ENCODE measurements around the gene RPS6KA3.
"Not testable (repeated sequence)": the region's sequence is repeated elsewhere in the genome, so short reads cannot be mapped to it uniquely, and the experiment has no call there.

Gene RPS6KA3

GRCh38 chrX:20189171-20189570, 77.5 kb downstream of the RPS6KA3 start:
- ChIA-PET CTCF (no interaction called here), POLR2A (interaction anchor here (0.5 kb wide), 1 partner anchor 38 kb away, joined by 3 read pairs; no protein-coding TSS in a partner anchor)
- TF ChIP-seq FOXK2 (IDR thresholded peaks at IDR 0.05) (no peak), ZNF384 (IDR thresholded peaks at IDR 0.05) (no peak), FOXM1 (IDR thresholded peaks at IDR 0.05; ENCODE audit: borderline replicate concordance) (no peak), CTBP1 (IDR thresholded peaks at IDR 0.05; ENCODE audit: borderline replicate concordance) (no peak), NFRKB (IDR thresholded peaks at IDR 0.05) (no peak), ELF4 (IDR thresholded peaks at IDR 0.05) (no peak), LEF1 (IDR thresholded peaks at IDR 0.05; ENCODE audit: borderline replicate concordance) (no peak), HDGF (IDR thresholded peaks at IDR 0.05; ENCODE audit: borderline replicate concordance) (no peak), SUZ12 (IDR thresholded peaks at IDR 0.05) (no peak), FOXA1 (IDR thresholded peaks at IDR 0.05) (no peak), L3MBTL2 (conservative IDR thresholded peaks at IDR 0.05) (no peak), ARNT (IDR thresholded peaks at IDR 0.05) (no peak), BHLHE40 (IDR thresholded peaks at IDR 0.05; ENCODE audit: borderline replicate concordance) (no peak), SP1 (IDR thresholded peaks at IDR 0.05) (no peak), TARDBP (IDR thresholded peaks at IDR 0.05) (no peak)
- TF ChIP-seq, protein P1, sequence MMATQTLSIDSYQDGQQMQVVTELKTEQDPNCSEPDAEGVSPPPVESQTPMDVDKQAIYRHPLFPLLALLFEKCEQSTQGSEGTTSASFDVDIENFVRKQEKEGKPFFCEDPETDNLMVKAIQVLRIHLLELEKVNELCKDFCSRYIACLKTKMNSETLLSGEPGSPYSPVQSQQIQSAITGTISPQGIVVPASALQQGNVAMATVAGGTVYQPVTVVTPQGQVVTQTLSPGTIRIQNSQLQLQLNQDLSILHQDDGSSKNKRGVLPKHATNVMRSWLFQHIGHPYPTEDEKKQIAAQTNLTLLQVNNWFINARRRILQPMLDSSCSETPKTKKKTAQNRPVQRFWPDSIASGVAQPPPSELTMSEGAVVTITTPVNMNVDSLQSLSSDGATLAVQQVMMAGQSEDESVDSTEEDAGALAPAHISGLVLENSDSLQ (IDR thresholded peaks at IDR 0.05), result no peak
- DNase-seq (ENCODE audit: extremely low spot score), result no peak

GRCh38 chrX:20181598-20182329, 84.9 kb downstream of the RPS6KA3 start:
- TF ChIP-seq SUZ12 (IDR thresholded peaks at IDR 0.05), result no peak
- ChIA-PET CTCF (no interaction called here), POLR2A (no interaction called here)
- DNase-seq (ENCODE audit: extremely low spot score), result no peak

- TF ChIP-seq ZNF384 (IDR thresholded peaks at IDR 0.05), result no peak
- no peak for TF ChIP-seq SP1 (IDR thresholded peaks at IDR 0.05)
- no peak for TF ChIP-seq NFRKB (IDR thresholded peaks at IDR 0.05)
- no peak for TF ChIP-seq ELF4 (IDR thresholded peaks at IDR 0.05)
- TF ChIP-seq, protein P1 (IDR thresholded peaks at IDR 0.05), result no peak
- no peak for TF ChIP-seq LEF1 (IDR thresholded peaks at IDR 0.05; ENCODE audit: borderline replicate concordance)
- no peak for TF ChIP-seq FOXA1 (IDR thresholded peaks at IDR 0.05)
- no peak for TF ChIP-seq FOXK2 (IDR thresholded peaks at IDR 0.05)
- no peak for TF ChIP-seq CTBP1 (IDR thresholded peaks at IDR 0.05; ENCODE audit: borderline replicate concordance)
- TF ChIP-seq SUZ12 (IDR thresholded peaks at IDR 0.05), result no peak
- TF ChIP-seq BHLHE40 (IDR thresholded peaks at IDR 0.05; ENCODE audit: borderline replicate concordance), result no peak
- TF ChIP-seq FOXM1 (IDR thresholded peaks at IDR 0.05; ENCODE audit: borderline replicate concordance), result no peak
- no peak for TF ChIP-seq TARDBP (IDR thresholded peaks at IDR 0.05)
- TF ChIP-seq ARNT (IDR thresholded peaks at IDR 0.05), result no peak
- TF ChIP-seq HDGF (IDR thresholded peaks at IDR 0.05; ENCODE audit: borderline replicate concordance), result no peak
- TF ChIP-seq L3MBTL2 (conservative IDR thresholded peaks at IDR 0.05), result no peak
- ChIA-PET CTCF (no interaction called here), POLR2A (no interaction called here)
- DNase-seq (ENCODE audit: extremely low spot score), result no peak
Measured at GRCh38 chrX:20177093-20177492, 89.6 kb downstream of the RPS6KA3 start.

DNA sequence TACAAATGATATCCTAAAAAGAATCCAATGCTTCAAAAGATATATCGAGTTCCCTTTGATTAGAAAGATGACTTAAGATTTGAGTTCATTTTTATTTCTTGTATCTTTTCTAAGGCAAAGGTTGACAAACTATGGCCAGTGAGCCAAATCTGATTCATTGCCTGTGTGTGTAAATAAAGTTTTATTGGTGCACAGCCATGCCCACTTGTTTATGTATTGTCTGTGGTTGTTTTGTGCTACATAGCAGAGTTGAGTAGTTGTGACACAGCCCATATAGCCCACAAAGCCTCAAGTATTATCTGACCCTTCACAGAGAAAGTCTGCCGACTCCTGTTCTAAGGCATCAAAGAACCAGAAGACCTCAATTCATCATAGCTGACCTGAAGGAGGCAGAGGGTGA, 92.9 kb downstream of the RPS6KA3 start:
- ChIA-PET CTCF (no interaction called here), POLR2A (no interaction called here)
- TF ChIP-seq ARNT (IDR thresholded peaks at IDR 0.05) (no peak), FOXK2 (IDR thresholded peaks at IDR 0.05) (no peak), ZNF384 (IDR thresholded peaks at IDR 0.05) (no peak), FOXA1 (IDR thresholded peaks at IDR 0.05) (no peak), NFRKB (IDR thresholded peaks at IDR 0.05) (no peak), TARDBP (IDR thresholded peaks at IDR 0.05) (no peak), ELF4 (IDR thresholded peaks at IDR 0.05) (no peak), LEF1 (IDR thresholded peaks at IDR 0.05; ENCODE audit: borderline replicate concordance) (no peak), SP1 (IDR thresholded peaks at IDR 0.05) (no peak), FOXM1 (IDR thresholded peaks at IDR 0.05; ENCODE audit: borderline replicate concordance) (no peak), CTBP1 (IDR thresholded peaks at IDR 0.05; ENCODE audit: borderline replicate concordance) (no peak), BHLHE40 (IDR thresholded peaks at IDR 0.05; ENCODE audit: borderline replicate concordance) (no peak), SUZ12 (IDR thresholded peaks at IDR 0.05) (no peak)
- no peak for DNase-seq (ENCODE audit: extremely low spot score)

DNA sequence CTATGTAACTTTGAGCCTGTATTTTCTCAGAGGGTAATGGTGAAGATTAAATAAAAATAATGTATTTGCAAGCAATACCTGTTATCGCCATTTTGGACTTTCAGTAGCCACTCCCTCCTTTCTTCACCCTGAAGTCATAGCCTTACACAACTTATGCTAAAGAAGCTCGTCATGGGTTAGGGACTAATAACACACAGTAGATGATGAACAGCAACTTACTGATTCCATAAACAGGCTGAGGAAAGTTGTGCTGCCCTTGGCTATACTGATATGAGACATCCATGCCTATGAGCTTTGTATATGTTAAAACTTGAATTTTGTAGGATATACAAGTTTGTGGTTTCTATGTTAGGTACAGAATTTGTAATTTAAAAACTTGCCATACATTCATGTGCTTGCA, 93.4 kb downstream of the RPS6KA3 start:
- CTCF ChIA-PET, result no interaction called here
- no peak for DNase-seq (ENCODE audit: extremely low spot score)
- POLR2A ChIA-PET, result no interaction called here
- TF ChIP-seq ZNF384 (IDR thresholded peaks at IDR 0.05) (no peak), BHLHE40 (IDR thresholded peaks at IDR 0.05; ENCODE audit: borderline replicate concordance) (no peak), L3MBTL2 (conservative IDR thresholded peaks at IDR 0.05) (no peak), SP1 (IDR thresholded peaks at IDR 0.05) (no peak), FOXK2 (IDR thresholded peaks at IDR 0.05) (no peak), ELF4 (IDR thresholded peaks at IDR 0.05) (no peak), LEF1 (IDR thresholded peaks at IDR 0.05; ENCODE audit: borderline replicate concordance) (no peak), ARNT (IDR thresholded peaks at IDR 0.05) (no peak), CTBP1 (IDR thresholded peaks at IDR 0.05; ENCODE audit: borderline replicate concordance) (no peak), TARDBP (IDR thresholded peaks at IDR 0.05) (no peak), FOXM1 (IDR thresholded peaks at IDR 0.05; ENCODE audit: borderline replicate concordance) (no peak)
- TF ChIP-seq, protein P1 (IDR thresholded peaks at IDR 0.05), result no peak

- TF ChIP-seq FOXA1 (IDR thresholded peaks at IDR 0.05), result no peak
- ChIA-PET POLR2A (no interaction called here), CTCF (interaction anchor here (0.6 kb wide), 1 partner anchor 560 kb away, joined by 3 read pairs; no protein-coding TSS in a partner anchor)
- no peak for DNase-seq (ENCODE audit: extremely low spot score)
Measured at GRCh38 chrX:20171887-20172286, 94.8 kb downstream of the RPS6KA3 start.

- POLR2A ChIA-PET; DNase-seq (ENCODE audit: extremely low spot score); CTCF ChIA-PET: not testable (repeated sequence)
Measured at GRCh38 chrX:20162516-20162915, 104.2 kb downstream of the RPS6KA3 start.

Measured in HEK293T (cell line).